GM06990 (cell line): ENCODE results near the gene L3MBTL4.

ENCODE experiments used
- DNase-seq: peaks from one replicate; pipeline ENCODE4 v3.0.0-alpha.2; 2011; ENCODE audit not compliant: insufficient read length; ENCODE audit errors: extremely low read depth
- H3K27me3 ChIP-seq: replicated peaks from 2 replicates; pipeline ENCODE4 v1.6.0; 2011; ENCODE audit warnings: low read length; ENCODE audit not compliant: control insufficient read depth, insufficient read depth
- H3K36me3 ChIP-seq: 2 replicates; pipeline ENCODE4 v1.5.1; 2011; ENCODE audit warnings: low read length; ENCODE audit not compliant: control insufficient read depth, insufficient read depth
- H3K4me3 ChIP-seq: replicated peaks from 2 replicates; pipeline ENCODE4 v1.5.1; 2011; ENCODE audit warnings: low read depth, mild to moderate bottlenecking, control low read depth, low read length
- TF ChIP-seq, protein P1 (sequence below): IDR thresholded peaks from 2 replicates; pipeline ENCODE4 v1.5.1; 2011; ENCODE audit warnings: low read length, control low read depth, mild to moderate bottlenecking, inconsistent platforms; ENCODE audit not compliant: insufficient read depth, poor library complexity, severe bottlenecking

The L3MBTL4 gene

DNA sequence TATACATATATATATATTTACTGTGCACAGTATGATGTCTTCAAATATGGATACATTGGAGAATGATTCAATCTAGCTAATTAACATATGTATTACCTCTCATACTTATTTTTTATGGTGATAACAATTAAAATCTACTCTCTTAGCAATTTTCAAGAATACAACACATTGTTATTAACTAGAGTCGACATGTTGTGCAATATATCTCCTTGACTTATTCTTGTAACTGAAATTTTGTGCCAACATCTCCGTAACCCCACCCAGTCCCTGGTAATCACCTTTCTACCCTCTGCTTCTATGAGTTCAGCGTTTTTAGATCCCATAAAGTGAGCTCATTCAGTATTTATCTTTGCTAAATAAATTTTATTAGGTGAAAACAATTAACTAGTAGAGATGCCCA, 303.0 kb downstream of the L3MBTL4 start:
- DNase-seq = no peak
- TF ChIP-seq, protein P1, sequence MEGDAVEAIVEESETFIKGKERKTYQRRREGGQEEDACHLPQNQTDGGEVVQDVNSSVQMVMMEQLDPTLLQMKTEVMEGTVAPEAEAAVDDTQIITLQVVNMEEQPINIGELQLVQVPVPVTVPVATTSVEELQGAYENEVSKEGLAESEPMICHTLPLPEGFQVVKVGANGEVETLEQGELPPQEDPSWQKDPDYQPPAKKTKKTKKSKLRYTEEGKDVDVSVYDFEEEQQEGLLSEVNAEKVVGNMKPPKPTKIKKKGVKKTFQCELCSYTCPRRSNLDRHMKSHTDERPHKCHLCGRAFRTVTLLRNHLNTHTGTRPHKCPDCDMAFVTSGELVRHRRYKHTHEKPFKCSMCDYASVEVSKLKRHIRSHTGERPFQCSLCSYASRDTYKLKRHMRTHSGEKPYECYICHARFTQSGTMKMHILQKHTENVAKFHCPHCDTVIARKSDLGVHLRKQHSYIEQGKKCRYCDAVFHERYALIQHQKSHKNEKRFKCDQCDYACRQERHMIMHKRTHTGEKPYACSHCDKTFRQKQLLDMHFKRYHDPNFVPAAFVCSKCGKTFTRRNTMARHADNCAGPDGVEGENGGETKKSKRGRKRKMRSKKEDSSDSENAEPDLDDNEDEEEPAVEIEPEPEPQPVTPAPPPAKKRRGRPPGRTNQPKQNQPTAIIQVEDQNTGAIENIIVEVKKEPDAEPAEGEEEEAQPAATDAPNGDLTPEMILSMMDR = no peak
- Histone ChIP-seq H3K36me3 (no peaks in the 10 kb centered on the region), H3K27me3 (no peaks in the 10 kb centered on the region), H3K4me3 (no peak overlapping the region)

DNA sequence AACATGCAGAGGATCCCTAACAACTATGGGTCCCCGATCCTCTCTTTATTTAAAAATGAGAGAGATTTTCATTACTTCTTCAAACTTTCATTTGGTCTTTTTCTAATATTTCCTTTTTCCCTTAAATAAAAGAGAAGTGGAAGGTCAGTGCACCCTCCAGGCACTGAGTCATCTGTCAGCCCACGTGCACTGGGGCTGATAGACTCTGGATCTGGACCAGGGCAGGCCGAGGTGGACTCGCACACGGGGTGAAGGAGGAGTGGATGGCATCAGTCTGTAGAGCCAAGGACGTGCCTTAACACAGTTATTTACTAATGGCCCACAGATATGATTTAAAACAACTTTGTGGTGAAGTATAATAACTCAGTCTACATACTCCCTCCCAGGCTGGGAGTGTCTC, 305.0 kb downstream of the L3MBTL4 start:
- Histone ChIP-seq H3K4me3 (no peak overlapping the region), H3K36me3 (no peaks in the 10 kb centered on the region), H3K27me3 (no peaks in the 10 kb centered on the region)
- TF ChIP-seq, protein P1 = no peak
- DNase-seq = no peak

DNA sequence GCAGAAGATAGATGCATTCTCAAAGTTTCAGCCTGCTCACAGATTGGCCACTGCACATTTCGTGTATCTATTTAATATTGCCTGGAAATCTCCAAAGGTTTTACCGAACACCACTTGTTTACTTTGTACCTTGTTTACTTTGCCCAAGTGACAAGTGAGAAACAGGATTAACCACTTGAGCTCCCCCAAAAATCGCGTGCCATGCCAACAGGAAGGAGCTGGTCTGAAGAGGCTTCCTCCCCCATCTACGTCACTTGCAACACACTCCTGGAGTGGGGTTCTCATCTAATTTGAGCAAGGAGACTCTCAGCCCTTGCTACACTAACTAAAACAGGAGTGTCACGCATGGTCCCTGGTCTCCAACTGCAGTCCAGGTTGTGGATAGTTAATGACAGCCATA, 306.9 kb downstream of the L3MBTL4 start:
- TF ChIP-seq, protein P1 = no peak
- no peaks in the 10 kb centered on the region for H3K27me3 ChIP-seq
- H3K36me3 ChIP-seq = no peaks in the 10 kb centered on the region
- DNase-seq = no peak
- H3K4me3 ChIP-seq = no peak overlapping the region

DNA sequence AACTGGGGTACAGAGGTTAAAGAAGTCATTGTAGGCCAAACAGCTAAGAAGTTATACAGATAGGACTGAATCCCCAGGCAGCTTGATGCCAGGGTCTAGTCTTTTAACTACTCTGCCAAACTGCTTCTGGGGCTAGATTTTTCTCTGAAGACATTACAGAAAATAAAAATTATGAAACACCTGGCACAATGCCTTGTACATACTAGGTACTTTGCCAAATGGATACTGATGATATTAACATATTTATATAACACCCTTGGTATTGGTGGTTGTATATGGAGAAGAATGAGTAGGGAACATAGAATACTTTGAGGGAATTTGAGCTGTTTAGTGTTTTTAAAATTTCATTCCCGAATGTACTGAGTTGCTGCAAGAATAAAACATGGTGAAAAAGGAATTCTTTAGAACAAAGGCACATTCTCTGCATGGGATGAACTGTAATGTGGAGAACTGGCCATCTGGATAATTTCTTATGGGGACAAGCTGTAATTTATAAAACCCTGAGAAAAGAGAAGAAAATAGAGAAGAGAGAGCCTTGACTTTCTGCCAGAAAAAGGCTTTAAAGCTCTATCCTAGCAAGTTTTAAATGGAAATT, 308.5 kb downstream of the L3MBTL4 start:
- H3K4me3 ChIP-seq = no peak overlapping the region
- no peaks in the 10 kb centered on the region for H3K27me3 ChIP-seq
- DNase-seq = no peak
- no peaks in the 10 kb centered on the region for H3K36me3 ChIP-seq
- TF ChIP-seq, protein P1 = no peak

DNA sequence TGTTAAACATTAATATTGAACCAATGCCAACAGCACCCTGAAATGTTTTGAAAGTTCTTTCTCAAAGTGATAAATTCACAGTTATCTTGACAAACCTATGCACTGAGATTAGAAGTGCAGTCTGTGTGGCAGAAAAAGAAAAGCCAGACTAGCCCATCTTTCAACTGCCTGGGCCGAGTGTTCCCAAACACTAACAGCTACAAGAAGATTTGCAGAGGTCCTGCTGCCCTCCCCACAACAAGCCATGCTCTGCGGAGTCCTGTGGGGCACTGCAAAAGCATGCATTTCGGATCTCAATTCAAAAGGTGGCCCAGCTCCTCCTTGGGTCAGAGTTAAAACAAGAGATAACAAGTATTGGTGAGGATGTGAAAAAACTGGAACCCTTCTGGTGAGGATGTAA, 311.0 kb downstream of the L3MBTL4 start:
- TF ChIP-seq, protein P1 = no peak
- DNase-seq = no peak
- Histone ChIP-seq H3K27me3 (no peaks in the 10 kb centered on the region), H3K4me3 (no peak overlapping the region), H3K36me3 (no peaks in the 10 kb centered on the region)

DNA sequence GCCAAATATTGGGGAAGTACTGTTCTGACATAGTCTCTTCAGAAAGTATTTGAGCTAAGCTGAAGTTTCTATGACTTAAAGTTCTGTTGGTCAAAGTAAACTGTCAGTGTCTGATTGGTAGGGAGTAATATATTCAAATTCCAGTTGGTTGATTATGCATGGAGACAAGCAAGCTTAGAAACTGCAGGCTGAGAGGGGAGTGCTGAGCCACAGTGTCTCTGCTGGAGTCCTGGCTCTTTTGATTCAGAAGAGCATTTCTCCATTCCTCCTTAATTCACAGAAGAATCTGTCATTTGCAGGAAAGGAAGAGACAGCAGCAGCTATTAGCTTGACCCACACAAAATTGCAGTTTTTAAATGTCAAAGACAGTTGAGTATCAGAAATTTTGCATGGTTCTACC, 318.0 kb downstream of the L3MBTL4 start:
- Histone ChIP-seq H3K4me3 (no peak overlapping the region), H3K36me3 (no peaks in the 10 kb centered on the region), H3K27me3 (no peaks in the 10 kb centered on the region)
- TF ChIP-seq, protein P1 = no peak
- DNase-seq = no peak
